T-helper 22 cell (primary cell): ENCODE data around the gene UBXN11.

Experiments used
- DNase-seq: peaks from one replicate; pipeline ENCODE4 v3.0.0-alpha.2; 2020; ENCODE audit warnings: low read depth

UBXN11 gene

GRCh38 chr1:26306290-26307229, at the start of gene UBXN11:
TSS of gene UBXN11 (minus strand) at chr1:26306636. CDS start at chr1:26302883, 3,753 bp downstream.
- peak; percentile 91 for DNase-seq

GRCh38 chr1:26356106-26356505, 49.7 kb upstream of the UBXN11 start:
- no peak for DNase-seq

GRCh38 chr1:26354972-26355371, 48.5 kb upstream of the UBXN11 start:
- DNase-seq, result no peak

GRCh38 chr1:26353976-26354820, 47.8 kb upstream of the UBXN11 start, which contains the start of gene CRYBG2:
TSS of gene CRYBG2 (minus strand) at chr1:26354130. CDS start at chr1:26346657, 7,473 bp downstream.
- no peak for DNase-seq

- DNase-seq, result no peak
These were observed 46.9 kb upstream of the UBXN11 start for GRCh38 chr1:26353210-26353859.

GRCh38 chr1:26352338-26352679, 45.9 kb upstream of the UBXN11 start:
- no peak for DNase-seq

- no peak for DNase-seq
These were observed 45.3 kb upstream of the UBXN11 start for GRCh38 chr1:26351590-26352337.

- DNase-seq, result no peak
These were observed 44.5 kb upstream of the UBXN11 start for GRCh38 chr1:26350701-26351589.

GRCh38 chr1:26350343-26350700, 43.9 kb upstream of the UBXN11 start:
- DNase-seq, result no peak

- no peak for DNase-seq
These were observed 43.4 kb upstream of the UBXN11 start for GRCh38 chr1:26349877-26350244.

GRCh38 chr1:26349188-26349876, 42.9 kb upstream of the UBXN11 start:
- no peak for DNase-seq

GRCh38 chr1:26346274-26347033, 40.0 kb upstream of the UBXN11 start:
- no peak for DNase-seq

GRCh38 chr1:26345718-26346117, 39.3 kb upstream of the UBXN11 start:
- DNase-seq, result no peak

- no peak for DNase-seq
These were observed 37.9 kb upstream of the UBXN11 start for GRCh38 chr1:26344147-26344920.

- no peak for DNase-seq
These were observed 33.6 kb upstream of the UBXN11 start for GRCh38 chr1:26340047-26340481.

GRCh38 chr1:26338670-26339069, 32.2 kb upstream of the UBXN11 start:
- DNase-seq, result no peak

- no peak for DNase-seq
These were observed 31.2 kb upstream of the UBXN11 start for GRCh38 chr1:26337625-26338024.

- DNase-seq, result no peak
These were observed 30.7 kb upstream of the UBXN11 start for GRCh38 chr1:26337206-26337535.
